Activated CD8-positive, alpha-beta memory T cell treated with anti-CD3 and anti-CD28 coated beads, Interleukin-2, amount 50 U/mL, for 24 hours (primary cell): Measurements from ENCODE around the gene NPPA.
"Not testable (repeated sequence)": the region's sequence is repeated elsewhere in the genome, so short reads cannot be mapped to it uniquely, and the experiment has no call there.

Source experiments
- DNase-seq: peaks from one replicate; pipeline ENCODE4 v3.0.0-alpha.2; 2020; ENCODE audit errors: extremely low read depth

The NPPA gene

GRCh38 chr1:11847667-11848372, at the start of gene NPPA:
Gene NPPA (minus strand): TSS chr1:11847783. CDS start chr1:11847684, 99 bp downstream.
- no peak for DNase-seq

GRCh38 chr1:11894501-11894900, 46.9 kb upstream of the NPPA start:
- not testable (repeated sequence) for DNase-seq

- no peak for DNase-seq
These were observed 46.3 kb upstream of the NPPA start for GRCh38 chr1:11893907-11894251.

GRCh38 chr1:11891433-11892186, 44.0 kb upstream of the NPPA start:
- no peak for DNase-seq

- DNase-seq: no peak
These were observed 41.3 kb upstream of the NPPA start for GRCh38 chr1:11888877-11889208.

- no peak for DNase-seq
These were observed 40.8 kb upstream of the NPPA start for GRCh38 chr1:11888206-11888876.

- no peak for DNase-seq
These were observed 40.1 kb upstream of the NPPA start for GRCh38 chr1:11887666-11888007.

GRCh38 chr1:11886986-11887665, 39.5 kb upstream of the NPPA start:
- no peak for DNase-seq

GRCh38 chr1:11885916-11886315, 38.3 kb upstream of the NPPA start:
- DNase-seq: no peak

- DNase-seq: no peak
These were observed 35.4 kb upstream of the NPPA start for GRCh38 chr1:11882814-11883538.

- DNase-seq: no peak
These were observed 34.3 kb upstream of the NPPA start for GRCh38 chr1:11881749-11882441.

- no peak for DNase-seq
These were observed 33.5 kb upstream of the NPPA start for GRCh38 chr1:11880911-11881748.

GRCh38 chr1:11880181-11880575, 32.6 kb upstream of the NPPA start:
- DNase-seq: no peak

- DNase-seq: no peak
These were observed 32.0 kb upstream of the NPPA start for GRCh38 chr1:11879311-11880180.

GRCh38 chr1:11878891-11879190, 31.3 kb upstream of the NPPA start:
- DNase-seq: no peak

- no peak for DNase-seq
These were observed 30.7 kb upstream of the NPPA start for GRCh38 chr1:11878081-11878890.

- DNase-seq: no peak
These were observed 29.5 kb upstream of the NPPA start for GRCh38 chr1:11877074-11877473.

- no peak for DNase-seq
These were observed 27.5 kb upstream of the NPPA start for GRCh38 chr1:11875094-11875493.

GRCh38 chr1:11874624-11875023, 27.0 kb upstream of the NPPA start:
- no peak for DNase-seq
